ENCODE measurements around the gene AKAP6. TPM values are rescaled to one million over a fixed set of nuclear protein-coding genes. Genes with fewer than 3 reads are reported as not detected.

AKAP6 gene
- total RNA-seq, 2 experiments from 2014 or later = 1.8 TPM

- ChIA-PET POLR2A (no interaction called here), CTCF (no interaction called here)
- Mint-ChIP-seq H3K4me3 (no peak overlapping the region), H3K4me1 (ENCODE audit: low read depth) (peaks cover 7% of the 10 kb centered on the region), H3K27ac (no peak overlapping the region), H3K9me3 (no peaks in the 10 kb centered on the region), H3K36me3 (no peaks in the 10 kb centered on the region), H3K27me3 (no peaks in the 10 kb centered on the region)
- intact Hi-C loops (cut with micrococcal nuclease) = loop anchor here (5.0 to 10.0 kb wide), 2 partner anchors 127 to 509 kb away; no protein-coding TSS in a partner anchor
- no peak for DNase-seq
Observed at GRCh38 chr14:32701475-32701874, 372.4 kb downstream of the AKAP6 start.

DNA sequence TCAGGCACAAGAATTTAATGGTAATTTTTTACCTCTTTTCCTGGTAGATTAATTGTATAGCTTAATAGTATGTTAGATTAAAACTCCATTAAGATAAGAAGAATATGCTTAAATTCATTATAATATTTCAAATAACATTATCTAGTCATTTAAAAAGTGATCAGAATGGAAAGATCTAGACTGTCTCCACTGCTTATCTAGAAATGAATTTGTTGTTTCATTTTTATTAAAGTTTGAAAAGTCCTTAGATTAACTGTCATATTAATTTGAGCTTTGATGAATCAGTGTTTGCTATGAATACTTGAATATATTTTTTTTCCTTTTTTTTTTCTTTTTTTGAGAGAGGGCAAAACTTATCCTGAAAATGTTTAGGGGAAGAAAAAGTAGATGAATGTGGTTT lies 373.0 kb downstream of the AKAP6 start:
- peak overlapping the region; percentile 80 for H3K27ac Mint-ChIP-seq

GRCh38 chr14:32702562-32702961 lies 373.5 kb downstream of the AKAP6 start:
- H3K4me3 Mint-ChIP-seq = no peak overlapping the region
- POLR2A ChIA-PET = no interaction called here
- no peaks in the 10 kb centered on the region for H3K36me3 Mint-ChIP-seq
- H3K4me1 Mint-ChIP-seq (ENCODE audit: low read depth) = peaks cover 7% of the 10 kb centered on the region
- DNase-seq = peak; percentile 62
- H3K27ac Mint-ChIP-seq = peak overlapping the region; percentile 80
- CTCF ChIA-PET = no interaction called here
- no peaks in the 10 kb centered on the region for H3K27me3 Mint-ChIP-seq
- intact Hi-C loops (cut with micrococcal nuclease) = loop anchor here (5.0 to 10.0 kb wide), 2 partner anchors 128 to 510 kb away; no protein-coding TSS in a partner anchor
- no peaks in the 10 kb centered on the region for H3K9me3 Mint-ChIP-seq

More for the DNA sequence above, 373.0 kb downstream of the AKAP6 start:
- ChIA-PET POLR2A (no interaction called here), CTCF (no interaction called here)
- H3K9me3 Mint-ChIP-seq = no peaks in the 10 kb centered on the region
- H3K36me3 Mint-ChIP-seq = no peaks in the 10 kb centered on the region
- no peak overlapping the region for H3K4me3 Mint-ChIP-seq
- intact Hi-C loops (cut with micrococcal nuclease) = loop anchor here (5.0 to 10.0 kb wide), 2 partner anchors 127 to 510 kb away; no protein-coding TSS in a partner anchor
- no peaks in the 10 kb centered on the region for H3K27me3 Mint-ChIP-seq
- DNase-seq = no peak
- H3K4me1 Mint-ChIP-seq (ENCODE audit: low read depth) = peaks cover 7% of the 10 kb centered on the region

DNA sequence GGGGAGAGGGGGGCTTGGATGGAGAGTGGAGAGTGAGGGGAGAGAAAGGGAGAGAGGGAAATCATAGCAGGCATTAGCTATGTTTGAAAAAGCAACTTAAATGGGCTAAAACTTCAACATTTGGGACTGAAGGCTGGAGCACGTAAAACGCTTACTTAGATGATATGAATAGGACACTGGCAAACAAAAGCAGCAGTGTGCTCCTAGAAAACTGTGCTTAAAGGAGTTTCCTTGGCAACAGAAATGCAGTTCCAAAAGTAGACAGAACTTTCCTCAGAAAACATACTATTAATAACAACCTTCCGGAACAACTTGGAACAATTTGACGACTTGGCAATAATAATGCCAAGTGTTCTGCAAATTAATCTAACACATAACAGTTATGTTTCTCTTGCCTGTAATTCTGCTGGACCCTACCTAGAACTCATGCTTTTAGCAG lies 374.1 kb downstream of the AKAP6 start:
- CTCF ChIA-PET = no interaction called here
- Mint-ChIP-seq H3K4me1 (ENCODE audit: low read depth) (peaks cover 7% of the 10 kb centered on the region), H3K27ac (no peak overlapping the region), H3K27me3 (no peaks in the 10 kb centered on the region), H3K9me3 (no peaks in the 10 kb centered on the region), H3K36me3 (no peaks in the 10 kb centered on the region), H3K4me3 (no peak overlapping the region)
- intact Hi-C loops (cut with micrococcal nuclease) = loop anchor here (5.0 to 10.0 kb wide), 2 partner anchors 128 to 511 kb away; no protein-coding TSS in a partner anchor
- DNase-seq = no peak
- POLR2A ChIA-PET = no interaction called here

- Mint-ChIP-seq H3K27me3 (no peaks in the 10 kb centered on the region), H3K4me3 (no peak overlapping the region), H3K27ac (no peak overlapping the region), H3K36me3 (no peaks in the 10 kb centered on the region), H3K9me3 (no peaks in the 10 kb centered on the region), H3K4me1 (ENCODE audit: low read depth) (peaks cover 7% of the 10 kb centered on the region)
- intact Hi-C loops (cut with micrococcal nuclease) = loop anchor here (10.0 kb wide), 1 partner anchor 132 kb away; no protein-coding TSS in a partner anchor
- ChIA-PET CTCF (no interaction called here), POLR2A (no interaction called here)
- no peak for DNase-seq
Observed at GRCh38 chr14:32706721-32707519, 377.8 kb downstream of the AKAP6 start.

DNA sequence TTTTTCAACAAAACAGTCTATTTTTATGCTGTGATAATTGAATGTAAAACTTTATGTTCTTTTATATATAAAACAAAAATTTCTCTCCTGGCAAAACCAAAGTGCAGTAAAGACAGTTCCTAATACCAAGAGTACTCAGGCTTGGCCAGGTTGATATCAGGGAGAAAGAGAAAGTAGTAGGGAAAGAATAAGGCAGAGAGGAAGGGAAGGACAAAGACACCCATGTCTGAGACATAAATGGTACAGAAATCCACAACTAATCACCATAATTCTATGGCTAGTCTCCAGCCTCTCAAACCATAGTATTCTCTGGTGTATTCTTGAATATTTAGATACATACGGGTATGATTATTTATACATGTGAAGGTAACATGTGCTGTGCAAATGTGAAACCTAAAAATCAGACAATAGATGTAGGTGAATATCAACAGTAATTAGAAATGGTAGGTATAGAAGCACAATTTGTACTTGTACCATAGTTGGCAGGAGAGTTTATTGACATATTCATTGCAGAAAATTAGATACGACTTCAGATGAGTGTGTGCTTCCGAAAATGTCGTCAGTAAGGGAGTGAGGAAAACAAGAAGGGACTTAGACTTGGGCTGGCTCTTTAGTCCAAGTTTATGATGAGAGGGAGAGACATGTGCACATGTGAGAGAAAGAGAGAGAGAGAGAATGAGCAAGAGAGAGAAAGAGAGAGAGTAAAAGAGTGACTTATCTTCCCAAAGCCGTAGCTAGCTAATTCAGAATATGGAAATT lies 378.8 kb downstream of the AKAP6 start:
- intact Hi-C loops (cut with micrococcal nuclease) = loop anchor here (10.0 kb wide), 1 partner anchor 133 kb away; no protein-coding TSS in a partner anchor
- Mint-ChIP-seq H3K4me3 (no peak overlapping the region), H3K36me3 (no peaks in the 10 kb centered on the region), H3K27ac (no peak overlapping the region), H3K27me3 (no peaks in the 10 kb centered on the region), H3K4me1 (ENCODE audit: low read depth) (peaks cover 2% of the 10 kb centered on the region), H3K9me3 (no peaks in the 10 kb centered on the region)
- ChIA-PET CTCF (no interaction called here), POLR2A (no interaction called here)
- no peak for DNase-seq

GRCh38 chr14:32709027-32709426 lies 379.9 kb downstream of the AKAP6 start:
- no peak overlapping the region for H3K27ac Mint-ChIP-seq
- no peak overlapping the region for H3K4me3 Mint-ChIP-seq
- H3K27me3 Mint-ChIP-seq = no peaks in the 10 kb centered on the region
- peaks cover 5% of the 10 kb centered on the region for H3K4me1 Mint-ChIP-seq (ENCODE audit: low read depth)
- intact Hi-C loops (cut with micrococcal nuclease) = loop anchor here (10.0 kb wide), 1 partner anchor 134 kb away; no protein-coding TSS in a partner anchor
- no peaks in the 10 kb centered on the region for H3K9me3 Mint-ChIP-seq
- ChIA-PET POLR2A (no interaction called here), CTCF (interaction anchor here (1.5 kb wide), 1 partner anchor 1084 kb away, joined by 6 read pairs; no protein-coding TSS in a partner anchor)
- H3K36me3 Mint-ChIP-seq = no peaks in the 10 kb centered on the region
- DNase-seq = no peak

DNA sequence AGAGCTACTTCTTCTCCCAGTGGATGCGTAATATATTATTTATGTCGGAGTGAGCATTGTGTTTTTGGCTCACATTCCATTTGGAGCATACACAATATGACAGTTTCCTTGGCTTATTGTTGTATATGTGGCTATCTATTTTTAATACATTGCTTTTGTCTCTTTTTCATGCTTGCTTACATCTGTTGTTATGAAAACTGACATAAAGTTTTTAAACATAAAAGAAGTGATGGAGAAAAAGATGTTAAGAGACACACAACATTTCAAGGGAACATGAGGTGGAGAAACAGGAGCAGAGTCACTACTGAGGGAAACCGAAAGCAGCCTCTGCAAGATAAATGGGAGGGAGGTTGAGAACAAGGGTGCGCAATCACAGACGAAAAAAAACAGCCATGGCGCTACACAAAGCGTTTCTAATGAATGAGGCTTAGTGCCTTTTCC lies 381.2 kb downstream of the AKAP6 start:
- Mint-ChIP-seq H3K27ac (no peak overlapping the region), H3K27me3 (no peaks in the 10 kb centered on the region), H3K4me3 (no peak overlapping the region), H3K4me1 (ENCODE audit: low read depth) (peaks cover 5% of the 10 kb centered on the region), H3K9me3 (no peaks in the 10 kb centered on the region), H3K36me3 (no peaks in the 10 kb centered on the region)
- ChIA-PET POLR2A (no interaction called here), CTCF (interaction anchor here (1.5 kb wide), 1 partner anchor 1083 kb away, joined by 6 read pairs; no protein-coding TSS in a partner anchor)
- intact Hi-C loops (cut with micrococcal nuclease) = loop anchor here (5.0 kb wide), 3 partner anchors 227 to 722 kb away; partner anchors contain the start of gene NPAS3
- DNase-seq = no peak

DNA sequence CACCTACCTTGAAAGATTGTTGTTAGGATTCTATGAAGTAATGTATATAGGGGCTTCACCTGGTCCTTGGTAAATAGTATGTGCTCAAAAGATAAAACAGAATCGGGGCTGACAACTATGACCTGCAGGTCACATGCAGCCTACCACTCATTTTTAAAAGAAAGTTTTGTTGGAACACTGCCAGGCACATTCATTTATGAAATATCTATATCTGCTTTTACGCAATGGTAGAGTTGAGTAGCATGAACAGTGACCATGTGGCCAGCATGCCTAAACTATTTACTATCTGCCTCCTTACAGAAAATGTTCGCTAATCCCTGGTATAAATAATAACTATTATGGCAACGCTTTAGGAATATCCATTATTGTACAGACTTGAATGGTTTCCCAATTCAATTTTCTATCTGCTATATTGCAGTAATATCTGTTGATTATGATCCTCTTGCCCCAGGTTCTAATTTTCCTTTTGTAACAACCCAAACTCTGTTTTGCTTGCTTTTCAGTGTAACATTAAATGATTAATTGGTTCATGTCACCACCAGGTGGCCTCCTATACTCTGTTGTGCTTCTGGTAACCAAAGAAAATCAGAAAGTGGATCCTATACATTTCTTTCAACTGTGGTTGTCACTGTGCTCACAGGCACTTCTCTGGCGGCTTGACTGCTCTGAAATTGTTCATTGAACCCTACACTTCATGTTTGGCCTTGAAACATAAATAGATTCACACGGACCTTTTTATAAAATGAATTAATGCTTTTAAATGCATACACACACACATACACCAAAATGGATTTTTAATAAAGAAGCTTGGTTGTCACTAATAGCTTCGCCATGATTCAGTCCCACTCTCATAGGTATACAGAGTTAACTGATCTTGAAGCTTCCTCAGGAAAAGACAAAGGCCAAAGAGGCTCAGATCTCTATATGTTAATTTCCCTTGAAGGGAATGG lies 381.9 kb downstream of the AKAP6 start:
- intact Hi-C loops (cut with micrococcal nuclease) = loop anchor here (1.0 to 5.0 kb wide), 4 partner anchors 226 to 1081 kb away; partner anchors contain the start of gene NPAS3
- Mint-ChIP-seq H3K9me3 (no peaks in the 10 kb centered on the region), H3K4me3 (no peak overlapping the region), H3K4me1 (ENCODE audit: low read depth) (peaks cover 5% of the 10 kb centered on the region), H3K27me3 (no peaks in the 10 kb centered on the region), H3K27ac (no peak overlapping the region), H3K36me3 (no peaks in the 10 kb centered on the region)
- CTCF ChIA-PET = interaction anchor here (0.8 to 1.6 kb wide), 2 partner anchors 721 to 1082 kb away, joined by 3 to 7 read pairs; no protein-coding TSS in a partner anchor
- POLR2A ChIA-PET = no interaction called here
- peak; percentile 10 for DNase-seq

DNA sequence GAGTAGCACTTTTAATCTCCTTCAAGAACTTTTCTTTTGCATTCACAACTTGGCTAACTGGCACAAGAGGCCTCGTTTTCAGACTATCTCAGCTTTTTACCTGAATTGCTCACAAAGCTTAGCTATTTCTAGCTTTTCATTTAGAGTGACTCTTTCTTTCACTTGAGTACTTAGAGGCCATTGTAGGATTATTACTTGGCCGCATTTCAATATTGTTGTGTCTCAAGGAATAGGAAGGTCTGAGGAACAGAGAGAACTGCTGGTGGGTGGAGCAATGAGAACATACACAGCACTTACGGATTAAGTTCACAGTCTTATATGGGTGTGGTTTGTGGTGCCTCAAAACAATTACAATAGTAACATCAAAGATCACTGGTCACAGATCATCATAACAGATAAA lies 384.8 kb downstream of the AKAP6 start:
- H3K36me3 Mint-ChIP-seq = no peaks in the 10 kb centered on the region
- DNase-seq = no peak
- POLR2A ChIA-PET = no interaction called here
- intact Hi-C loops (cut with micrococcal nuclease) = loop anchor here (5.0 kb wide), 3 partner anchors 223 to 718 kb away; partner anchors contain the start of gene NPAS3
- CTCF ChIA-PET = no interaction called here
- no peaks in the 10 kb centered on the region for H3K9me3 Mint-ChIP-seq
- peaks cover 5% of the 10 kb centered on the region for H3K4me1 Mint-ChIP-seq (ENCODE audit: low read depth)
- no peak overlapping the region for H3K27ac Mint-ChIP-seq
- no peak overlapping the region for H3K4me3 Mint-ChIP-seq
- no peaks in the 10 kb centered on the region for H3K27me3 Mint-ChIP-seq

GRCh38 chr14:32719601-32720000 lies 390.5 kb downstream of the AKAP6 start:
- Mint-ChIP-seq H3K4me1 (ENCODE audit: low read depth) (no peaks in the 10 kb centered on the region), H3K9me3 (no peaks in the 10 kb centered on the region), H3K27ac (no peak overlapping the region), H3K4me3 (no peak overlapping the region), H3K27me3 (no peaks in the 10 kb centered on the region), H3K36me3 (no peaks in the 10 kb centered on the region)
- CTCF ChIA-PET = interaction anchor here (0.7 kb wide), 1 partner anchor 37 kb away, joined by 3 read pairs; no protein-coding TSS in a partner anchor
- POLR2A ChIA-PET = no interaction called here
- intact Hi-C loops (cut with micrococcal nuclease) = no loop called here
- DNase-seq = no peak
